PC-9 (cell line): ENCODE results near the gene RHBDD2. TPM values are rescaled to one million over a fixed set of nuclear protein-coding genes. Genes with fewer than 3 reads are reported as not detected.
A peak's percentile ranks its signal among the peaks of the same experiment; 100 is the strongest.
"Not testable (repeated sequence)": the region's sequence is repeated elsewhere in the genome, so short reads cannot be mapped to it uniquely, and the experiment has no call there.

Experiments
- BruUV-seq: library from RNA; stranded (reverse); fragments of 400-500 nt; replicated peaks from 2 replicates; lab custom pipeline; 2021; lab: Mats Ljungman, UMichigan
- CTCF ChIA-PET: fragments of 300-600 bp; sonication (Branson Sonifier 250); formaldehyde crosslinking; loops from one replicate; lab custom pipeline; 2022; ENCODE audit warnings: antibody characterized with exemption; lab: Charles Lee
- POLR2A ChIA-PET: fragments of 300-600 bp; sonication (Branson Sonifier 250); formaldehyde crosslinking; loops from one replicate; lab custom pipeline; 2022; ENCODE audit warnings: antibody characterized with exemption; ENCODE audit not compliant: unreplicated experiment; lab: Charles Lee
- DNase-seq, 2 experiments: peaks; one replicate each; pipeline versions ENCODE4 v3.0.0 to v3.0.0-alpha.2; 2015 to 2022; ENCODE audit warnings: mixed read lengths in 1 of 2
- H2AFZ ChIP-seq: fragments of 200-600 bp; sonication (generic); 2 replicates; pipeline ENCODE4 v1.8.1; 2017; ENCODE audit warnings: antibody characterized with exemption
- H3F3A ChIP-seq: fragments of 200-600 bp; sonication (generic); 2 replicates; pipeline ENCODE4 v1.8.1; 2017; ENCODE audit warnings: antibody characterized with exemption, mild to moderate bottlenecking, low read depth; ENCODE audit not compliant: insufficient read depth
- H3K27ac ChIP-seq: fragments of 200-600 bp; sonication (generic); 2 replicates; pipeline ENCODE4 v1.6.1; 2016; ENCODE audit warnings: mixed run types
- H3K27me3 ChIP-seq: fragments of 200-600 bp; sonication (generic); 2 replicates; pipeline ENCODE4 v1.6.1; 2016; ENCODE audit warnings: low read depth, mixed run types; ENCODE audit not compliant: insufficient read depth
- H3K36me3 ChIP-seq: fragments of 200-600 bp; sonication (generic); 2 replicates; pipeline ENCODE4 v1.6.1; 2016; ENCODE audit warnings: low read depth, mixed run types
- H3K4me1 ChIP-seq: fragments of 200-600 bp; sonication (generic); replicated peaks from 2 replicates; pipeline ENCODE4 v1.6.1; 2016; ENCODE audit warnings: mixed run types; ENCODE audit not compliant: insufficient read depth
- H3K4me2 ChIP-seq: fragments of 200-600 bp; sonication (generic); 2 replicates; pipeline ENCODE4 v1.6.1; 2017; ENCODE audit warnings: mixed run types
- H3K4me3 ChIP-seq: fragments of 200-600 bp; sonication (generic); 2 replicates; pipeline ENCODE4 v1.6.1; 2016; ENCODE audit warnings: mixed run types
- H3K79me2 ChIP-seq: fragments of 200-600 bp; sonication (generic); 2 replicates; pipeline ENCODE4 v1.6.1; 2017; ENCODE audit warnings: low read depth, mixed run types
- H3K9me2 ChIP-seq: fragments of 200-600 bp; sonication (generic); 2 replicates; pipeline ENCODE4 v1.8.1; 2017; ENCODE audit warnings: mild to moderate bottlenecking; ENCODE audit not compliant: insufficient read depth
- H3K9me3 ChIP-seq: fragments of 200-600 bp; sonication (generic); 2 replicates; pipeline ENCODE4 v1.8.1; 2016; ENCODE audit warnings: low read depth; ENCODE audit not compliant: insufficient read depth
- H4K20me1 ChIP-seq: fragments of 200-600 bp; sonication (generic); 2 replicates; pipeline ENCODE4 v1.8.1; 2017; ENCODE audit not compliant: insufficient read depth
- EZH2 ChIP-seq: fragments of 200-600 bp; sonication (generic); IDR thresholded peaks from 2 replicates; pipeline ENCODE4 v1.8.0; 2017; ENCODE audit warnings: antibody characterized with exemption, low read depth
- intact Hi-C: fragments of 100-400 bp; cut with micrococcal nuclease; formaldehyde crosslinking; loops from one replicate; pipeline ENCODE4 v1.10.0; 2022; ENCODE audit not compliant: unreplicated experiment
- total RNA-seq: library from RNA; stranded (reverse); gene quantifications from 2 replicates; pipeline ENCODE4 v1.2.3, GENCODE V29; 2021
- TF ChIP-seq, protein P1 (sequence below): fragments of 200-600 bp; sonication (generic); conservative IDR thresholded peaks from 2 replicates; pipeline ENCODE4 v1.6.1; 2017; ENCODE audit warnings: mixed run types, antibody characterized with exemption, mild to moderate bottlenecking, moderate library complexity

Gene RHBDD2
- total RNA-seq, 1 experiment from 2014 or later: 71.7 TPM

- Histone ChIP-seq H4K20me1 (no peaks in the 10 kb centered on the region), H3K27ac (no peak overlapping the region), H3K9me3 (no peaks in the 10 kb centered on the region), H3K36me3 (no peaks in the 10 kb centered on the region), H3K9me2 (no peaks in the 10 kb centered on the region), H3F3A (peaks cover 8% of the 10 kb centered on the region), H3K4me2 (no peak overlapping the region), H3K4me1 (peaks cover 10% of the 10 kb centered on the region), H3K79me2 (no peaks in the 10 kb centered on the region), H3K4me3 (no peak overlapping the region), H3K27me3 (no peaks in the 10 kb centered on the region), H2AFZ (no peak overlapping the region)
- no TSS peak for BruUV-seq
- POLR2A ChIA-PET: no interaction called here
- TF ChIP-seq, protein P1, sequence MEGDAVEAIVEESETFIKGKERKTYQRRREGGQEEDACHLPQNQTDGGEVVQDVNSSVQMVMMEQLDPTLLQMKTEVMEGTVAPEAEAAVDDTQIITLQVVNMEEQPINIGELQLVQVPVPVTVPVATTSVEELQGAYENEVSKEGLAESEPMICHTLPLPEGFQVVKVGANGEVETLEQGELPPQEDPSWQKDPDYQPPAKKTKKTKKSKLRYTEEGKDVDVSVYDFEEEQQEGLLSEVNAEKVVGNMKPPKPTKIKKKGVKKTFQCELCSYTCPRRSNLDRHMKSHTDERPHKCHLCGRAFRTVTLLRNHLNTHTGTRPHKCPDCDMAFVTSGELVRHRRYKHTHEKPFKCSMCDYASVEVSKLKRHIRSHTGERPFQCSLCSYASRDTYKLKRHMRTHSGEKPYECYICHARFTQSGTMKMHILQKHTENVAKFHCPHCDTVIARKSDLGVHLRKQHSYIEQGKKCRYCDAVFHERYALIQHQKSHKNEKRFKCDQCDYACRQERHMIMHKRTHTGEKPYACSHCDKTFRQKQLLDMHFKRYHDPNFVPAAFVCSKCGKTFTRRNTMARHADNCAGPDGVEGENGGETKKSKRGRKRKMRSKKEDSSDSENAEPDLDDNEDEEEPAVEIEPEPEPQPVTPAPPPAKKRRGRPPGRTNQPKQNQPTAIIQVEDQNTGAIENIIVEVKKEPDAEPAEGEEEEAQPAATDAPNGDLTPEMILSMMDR: no peak
- no peak for TF ChIP-seq EZH2
- intact Hi-C loops: no loop called here
- CTCF ChIA-PET: interaction anchor here (0.6 kb wide), 1 partner anchor 17 kb away, joined by 4 read pairs; no protein-coding TSS in a partner anchor
- DNase-seq: no peak
These were observed 21.9 kb downstream of the RHBDD2 start for GRCh38 chr7:75900617-75901315.

GRCh38 chr7:75905785-75906604 is 27.2 kb downstream of the RHBDD2 start:
- H3K27me3 ChIP-seq: no peaks in the 10 kb centered on the region
- no peaks in the 10 kb centered on the region for H4K20me1 ChIP-seq
- H3F3A ChIP-seq: peaks cover 13% of the 10 kb centered on the region
- peak overlapping the region; percentile 28 for H3K4me2 ChIP-seq
- H3K79me2 ChIP-seq: no peaks in the 10 kb centered on the region
- H3K9me3 ChIP-seq: no peaks in the 10 kb centered on the region
- no peak for TF ChIP-seq EZH2
- TF ChIP-seq, protein P1: no peak
- no peaks in the 10 kb centered on the region for H3K36me3 ChIP-seq
- intact Hi-C loops: no loop called here
- H3K4me3 ChIP-seq: no peak overlapping the region
- H3K4me1 ChIP-seq: peaks cover 17% of the 10 kb centered on the region
- H3K9me2 ChIP-seq: no peaks in the 10 kb centered on the region
- peak; percentile 77 to 92 for DNase-seq
- CTCF ChIA-PET: no interaction called here
- peak overlapping the region; percentile 56 for H3K27ac ChIP-seq
- POLR2A ChIA-PET: interaction anchor here (0.6 to 0.7 kb wide), 2 partner anchors 10 to 75 kb away, joined by 3 to 6 read pairs; no protein-coding TSS in a partner anchor
- BruUV-seq: no TSS peak
- H2AFZ ChIP-seq: no peak overlapping the region

GRCh38 chr7:75906991-75907667 is 28.3 kb downstream of the RHBDD2 start:
- ChIA-PET POLR2A (no interaction called here), CTCF (no interaction called here)
- H3K4me2 ChIP-seq: no peak overlapping the region
- H3F3A ChIP-seq: peaks cover 13% of the 10 kb centered on the region
- intact Hi-C loops: no loop called here
- no peak overlapping the region for H3K4me3 ChIP-seq
- H3K4me1 ChIP-seq: peaks cover 17% of the 10 kb centered on the region
- no peaks in the 10 kb centered on the region for H3K36me3 ChIP-seq
- H3K27ac ChIP-seq: no peak overlapping the region
- TF ChIP-seq, protein P1: no peak
- TF ChIP-seq EZH2: no peak
- no peaks in the 10 kb centered on the region for H3K9me2 ChIP-seq
- H4K20me1 ChIP-seq: no peaks in the 10 kb centered on the region
- no peaks in the 10 kb centered on the region for H3K9me3 ChIP-seq
- no peak overlapping the region for H2AFZ ChIP-seq
- no peaks in the 10 kb centered on the region for H3K79me2 ChIP-seq
- H3K27me3 ChIP-seq: no peaks in the 10 kb centered on the region
- BruUV-seq: no TSS peak
- no peak for DNase-seq

DNA sequence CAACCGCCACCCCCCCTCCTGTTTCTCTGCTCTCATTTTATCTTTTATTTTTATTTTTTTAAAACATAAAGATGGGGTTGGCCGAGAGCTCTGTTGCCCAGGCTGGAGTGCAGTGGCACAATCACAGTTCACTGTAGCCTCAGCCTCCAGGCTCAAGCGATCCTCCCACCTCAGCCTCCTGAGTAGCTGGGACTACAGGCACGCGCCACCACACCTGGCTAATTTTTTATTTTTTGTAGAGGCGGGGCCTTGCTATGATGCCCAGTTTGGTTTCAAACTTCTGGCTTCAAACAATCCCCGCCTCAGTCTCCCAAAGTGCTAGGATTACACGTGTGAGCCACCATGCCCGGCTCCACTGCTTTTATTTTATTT is 28.8 kb downstream of the RHBDD2 start:
- Histone ChIP-seq H3F3A (peaks cover 13% of the 10 kb centered on the region), H3K4me1 (peaks cover 17% of the 10 kb centered on the region)
- H3K79me2 ChIP-seq, H3K4me3 ChIP-seq, H3K4me2 ChIP-seq, H3K9me3 ChIP-seq, H3K27me3 ChIP-seq, BruUV-seq, intact Hi-C loops, POLR2A ChIA-PET, CTCF ChIA-PET, H2AFZ ChIP-seq, H3K27ac ChIP-seq, H3K9me2 ChIP-seq, H3K36me3 ChIP-seq, DNase-seq, H4K20me1 ChIP-seq: not testable (repeated sequence)
